ENCODE data around the gene CDH26.
A peak's percentile ranks its signal among the peaks of the same experiment; 100 is the strongest.

GRCh38 chr20:60053125-60053817, 95.0 kb downstream of the CDH26 start:
- TF ChIP-seq CTCF (IDR thresholded peaks at IDR 0.05; ENCODE audit: insufficient read depth, low read length) (no peak), POLR2AphosphoS5 (IDR thresholded peaks at IDR 0.05; ENCODE audit: low read depth) (0 out of 2 replicates have a peak, but pooled peaks have one; percentile 23), REST (IDR thresholded peaks at IDR 0.05; ENCODE audit: insufficient replicate concordance, low read depth) (no peak)
